ENCODE measurements around the gene PCDHB15. TPM values are rescaled to one million over a fixed set of nuclear protein-coding genes. Genes with fewer than 3 reads are reported as not detected.
A peak's percentile ranks its signal among the peaks of the same experiment; 100 is the strongest.
"Not testable (repeated sequence)": the region's sequence is repeated elsewhere in the genome, so short reads cannot be mapped to it uniquely, and the experiment has no call there.

Gene PCDHB15
- total RNA-seq, result not detected

DNA sequence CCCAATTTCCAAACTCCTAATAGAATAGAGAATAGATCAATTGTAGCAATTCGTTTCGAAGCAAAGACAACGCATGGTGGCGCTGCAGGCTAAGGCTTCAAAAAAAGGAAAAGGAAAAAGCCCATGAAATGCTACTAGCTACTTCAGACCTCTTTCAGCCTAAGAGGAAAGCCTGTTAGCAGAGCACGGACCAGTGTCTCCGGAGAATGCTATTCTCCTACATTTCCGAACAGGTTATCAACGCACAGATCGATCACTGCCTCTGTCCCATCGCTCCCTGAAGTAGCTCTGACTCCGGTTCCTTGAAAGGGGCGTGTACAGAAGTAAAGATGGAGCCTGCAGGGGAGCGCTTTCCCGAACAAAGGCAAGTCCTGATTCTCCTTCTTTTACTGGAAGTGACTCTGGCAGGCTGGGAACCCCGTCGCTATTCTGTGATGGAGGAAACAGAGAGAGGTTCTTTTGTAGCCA lies at the start of gene PCDHB15:
Gene PCDHB15, plus strand, starts transcription at position 146 of the 468 bp plus-strand sequence. Its CDS starts 184 bp downstream, at position 330.
- H3K27me3 Mint-ChIP-seq (ENCODE audit: low read depth), result peaks cover 33% of the 10 kb centered on the region
- ATAC-seq (replicated peaks in 1 of 2), result no peak
- no peaks in the 10 kb centered on the region for H3K4me1 Mint-ChIP-seq (ENCODE audit: low read depth)
- H3K9me3 Mint-ChIP-seq, result peaks cover 17 to 30% of the 10 kb centered on the region in 2 donors
- H3K36me3 Mint-ChIP-seq (ENCODE audit: insufficient read depth in 2 of 2), result peaks cover 22 to 30% of the 10 kb centered on the region in 2 donors
- peak; percentile 8 to 19 for DNase-seq
- H3K27ac Mint-ChIP-seq, result no peak within 1 kb of the TSS
- H3K4me3 Mint-ChIP-seq, result peak within 1 kb of the TSS in 1 of 2 donors; percentile 14

- Mint-ChIP-seq H3K27ac (no peak overlapping the region), H3K9me3 (peaks cover 10 to 11% of the 10 kb centered on the region in 2 donors), H3K4me1 (ENCODE audit: low read depth) (no peaks in the 10 kb centered on the region), H3K4me3 (no peak overlapping the region), H3K36me3 (ENCODE audit: insufficient read depth in 2 of 2) (peaks cover 11 to 28% of the 10 kb centered on the region in 2 donors), H3K27me3 (ENCODE audit: low read depth) (peaks cover 52% of the 10 kb centered on the region)
- ATAC-seq (replicated peaks in 1 of 2) (no peak), DNase-seq (no peak)
Observed at GRCh38 chr5:141196363-141196762, 48.8 kb upstream of the PCDHB15 start.

DNA sequence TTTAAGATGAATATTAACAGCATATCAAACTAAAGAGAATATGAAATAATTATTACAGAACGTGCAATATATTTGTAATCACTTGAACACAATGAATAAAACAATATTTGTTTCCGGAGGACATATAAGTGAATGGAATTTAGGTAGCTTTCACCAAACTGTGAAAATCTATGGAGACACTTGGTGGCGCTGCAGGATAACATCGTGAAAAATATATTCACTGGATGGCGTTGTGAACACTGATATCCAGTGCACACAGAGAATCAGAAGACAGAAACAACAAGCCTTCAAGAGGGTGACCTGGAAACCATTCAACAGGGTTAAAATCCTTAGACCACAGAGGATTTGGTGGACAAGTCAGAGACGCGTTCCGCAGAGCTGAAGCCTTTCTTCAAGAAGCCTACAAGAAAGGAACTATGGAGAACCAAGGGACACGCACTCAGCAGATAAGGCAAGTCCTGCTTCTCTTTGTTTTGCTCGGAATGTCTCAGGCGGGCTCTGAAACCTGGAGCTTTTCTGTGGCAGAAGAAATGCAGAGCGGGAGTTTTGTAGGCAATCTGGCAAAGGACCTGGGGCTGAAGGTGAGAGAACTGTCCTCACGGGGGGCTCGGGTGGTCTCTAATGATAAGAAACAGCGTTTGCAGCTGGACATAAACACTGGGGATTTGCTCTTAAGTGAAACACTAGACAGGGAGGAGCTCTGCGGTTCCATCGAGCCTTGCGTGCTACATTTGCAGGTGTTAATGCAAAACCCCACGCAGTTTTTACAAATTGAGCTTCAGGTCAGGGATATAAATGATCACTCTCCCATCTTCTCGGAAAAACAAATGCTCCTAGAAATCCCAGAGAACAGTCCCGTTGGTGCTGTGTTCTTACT lies 45.6 kb upstream of the PCDHB15 start, which contains the start of gene PCDHB11:
Gene PCDHB11, plus strand, starts transcription at position 269 of the 877 bp plus-strand sequence. Its CDS starts 148 bp downstream, at position 417.
- H3K4me1 Mint-ChIP-seq (ENCODE audit: low read depth), result no peaks in the 10 kb centered on the region
- peaks cover 31% of the 10 kb centered on the region for H3K27me3 Mint-ChIP-seq (ENCODE audit: low read depth)
- no peak for ATAC-seq (replicated peaks in 1 of 2)
- H3K27ac Mint-ChIP-seq, result no peak within 1 kb of the TSS
- peaks cover 6 to 24% of the 10 kb centered on the region in 2 donors for H3K36me3 Mint-ChIP-seq (ENCODE audit: insufficient read depth in 2 of 2)
- H3K9me3 Mint-ChIP-seq, result peaks cover 11 to 12% of the 10 kb centered on the region in 2 donors
- DNase-seq, result no peak
- no peak within 1 kb of the TSS for H3K4me3 Mint-ChIP-seq

DNA sequence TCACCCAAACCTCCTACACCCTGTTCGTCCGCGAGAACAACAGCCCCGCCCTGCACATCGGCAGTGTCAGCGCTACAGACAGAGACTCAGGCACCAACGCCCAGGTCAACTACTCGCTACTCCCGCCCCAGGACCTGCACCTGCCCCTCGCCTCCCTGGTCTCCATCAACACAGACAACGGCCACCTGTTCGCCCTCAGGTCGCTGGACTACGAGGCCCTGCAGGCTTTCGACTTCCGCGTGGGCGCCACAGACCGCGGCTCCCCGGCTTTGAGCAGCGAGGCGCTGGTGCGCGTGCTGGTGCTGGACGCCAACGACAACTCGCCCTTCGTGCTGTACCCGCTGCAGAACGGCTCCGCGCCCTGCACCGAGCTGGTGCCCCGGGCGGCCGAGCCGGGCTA lies 44.1 kb upstream of the PCDHB15 start:
- Mint-ChIP-seq H3K9me3 (peaks cover 11% of the 10 kb centered on the region in 2 donors), H3K36me3 (ENCODE audit: insufficient read depth in 2 of 2) (peaks cover 6 to 22% of the 10 kb centered on the region in 2 donors), H3K27me3 (ENCODE audit: low read depth) (peaks cover 31% of the 10 kb centered on the region)
- not testable (repeated sequence) for DNase-seq; H3K4me1 Mint-ChIP-seq (ENCODE audit: low read depth); ATAC-seq (replicated peaks in 1 of 2); H3K27ac Mint-ChIP-seq; H3K4me3 Mint-ChIP-seq

DNA sequence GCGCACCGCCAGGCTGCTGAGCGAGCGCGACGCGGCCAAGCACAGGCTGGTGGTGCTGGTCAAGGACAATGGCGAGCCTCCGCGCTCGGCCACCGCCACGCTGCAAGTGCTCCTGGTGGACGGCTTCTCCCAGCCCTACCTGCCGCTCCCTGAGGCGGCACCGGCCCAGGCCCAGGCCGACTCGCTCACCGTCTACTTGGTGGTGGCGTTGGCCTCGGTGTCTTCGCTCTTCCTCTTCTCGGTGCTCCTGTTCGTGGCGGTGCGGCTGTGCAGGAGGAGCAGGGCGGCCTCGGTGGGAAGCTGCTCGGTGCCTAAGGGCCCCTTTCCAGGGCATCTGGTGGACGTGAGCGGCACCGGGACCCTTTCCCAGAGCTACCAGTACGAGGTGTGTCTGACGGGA lies 43.5 kb upstream of the PCDHB15 start:
- Mint-ChIP-seq H3K9me3 (peaks cover 7 to 11% of the 10 kb centered on the region in 2 donors), H3K36me3 (ENCODE audit: insufficient read depth in 2 of 2) (peaks cover 5 to 20% of the 10 kb centered on the region in 2 donors), H3K27me3 (ENCODE audit: low read depth) (peaks cover 35% of the 10 kb centered on the region)
- H3K27ac Mint-ChIP-seq; DNase-seq; H3K4me1 Mint-ChIP-seq (ENCODE audit: low read depth); H3K4me3 Mint-ChIP-seq; ATAC-seq (replicated peaks in 1 of 2): not testable (repeated sequence)

GRCh38 chr5:141208478-141208877 lies 36.7 kb upstream of the PCDHB15 start, which contains the start of gene PCDHB12:
PCDHB12 (plus strand) TSS chr5:141208719; CDS start chr5:141208908, 189 bp downstream.
- DNase-seq, result no peak

DNA sequence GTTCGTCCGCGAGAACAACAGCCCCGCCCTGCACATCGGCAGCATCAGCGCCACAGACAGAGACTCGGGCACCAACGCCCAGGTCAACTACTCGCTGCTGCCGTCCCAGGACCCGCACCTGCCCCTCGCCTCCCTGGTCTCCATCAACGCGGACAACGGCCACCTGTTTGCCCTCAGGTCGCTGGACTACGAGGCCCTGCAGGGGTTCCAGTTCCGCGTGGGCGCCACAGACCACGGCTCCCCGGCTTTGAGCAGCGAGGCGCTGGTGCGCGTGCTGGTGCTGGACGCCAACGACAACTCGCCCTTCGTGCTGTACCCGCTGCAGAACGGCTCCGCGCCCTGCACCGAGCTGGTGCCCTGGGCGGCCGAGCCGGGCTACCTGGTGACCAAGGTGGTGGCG lies 34.9 kb upstream of the PCDHB15 start:
- DNase-seq; H3K4me3 Mint-ChIP-seq; H3K4me1 Mint-ChIP-seq (ENCODE audit: low read depth); H3K27ac Mint-ChIP-seq; H3K9me3 Mint-ChIP-seq; ATAC-seq (replicated peaks in 1 of 2): not testable (repeated sequence)
- Mint-ChIP-seq H3K36me3 (ENCODE audit: insufficient read depth in 2 of 2) (peaks cover 8 to 12% of the 10 kb centered on the region in 2 donors), H3K27me3 (ENCODE audit: low read depth) (peaks cover 51% of the 10 kb centered on the region)

More at GRCh38 chr5:141208478-141208877, 36.7 kb upstream of the PCDHB15 start, which contains the start of gene PCDHB12:
- H3K4me1 Mint-ChIP-seq (ENCODE audit: low read depth), result no peaks in the 10 kb centered on the region
- no peak within 1 kb of the TSS for H3K4me3 Mint-ChIP-seq
- H3K27me3 Mint-ChIP-seq (ENCODE audit: low read depth), result peaks cover 47% of the 10 kb centered on the region
- H3K9me3 Mint-ChIP-seq, result no peaks in the 10 kb centered on the region
- H3K27ac Mint-ChIP-seq, result no peak within 1 kb of the TSS
- peaks cover 2 to 6% of the 10 kb centered on the region in 2 donors for H3K36me3 Mint-ChIP-seq (ENCODE audit: insufficient read depth in 2 of 2)
- no peak for ATAC-seq (replicated peaks in 1 of 2)

DNA sequence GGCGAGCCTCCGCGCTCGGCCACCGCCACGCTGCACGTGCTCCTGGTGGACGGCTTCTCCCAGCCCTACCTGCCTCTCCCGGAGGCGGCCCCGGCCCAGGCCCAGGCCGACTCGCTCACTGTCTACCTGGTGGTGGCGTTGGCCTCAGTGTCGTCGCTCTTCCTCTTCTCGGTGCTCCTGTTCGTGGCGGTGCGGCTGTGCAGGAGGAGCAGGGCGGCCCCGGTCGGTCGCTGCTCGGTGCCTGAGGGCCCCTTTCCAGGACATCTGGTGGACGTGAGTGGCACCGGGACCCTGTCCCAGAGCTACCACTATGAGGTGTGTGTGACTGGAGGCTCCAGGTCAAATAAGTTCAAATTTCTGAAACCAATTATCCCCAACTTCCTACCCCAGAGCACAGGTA lies 34.3 kb upstream of the PCDHB15 start:
- H3K27ac Mint-ChIP-seq; ATAC-seq (replicated peaks in 1 of 2); DNase-seq; H3K9me3 Mint-ChIP-seq; H3K4me3 Mint-ChIP-seq; H3K4me1 Mint-ChIP-seq (ENCODE audit: low read depth): not testable (repeated sequence)
- H3K27me3 Mint-ChIP-seq (ENCODE audit: low read depth), result peaks cover 51% of the 10 kb centered on the region
- peaks cover 8 to 12% of the 10 kb centered on the region in 2 donors for H3K36me3 Mint-ChIP-seq (ENCODE audit: insufficient read depth in 2 of 2)

DNA sequence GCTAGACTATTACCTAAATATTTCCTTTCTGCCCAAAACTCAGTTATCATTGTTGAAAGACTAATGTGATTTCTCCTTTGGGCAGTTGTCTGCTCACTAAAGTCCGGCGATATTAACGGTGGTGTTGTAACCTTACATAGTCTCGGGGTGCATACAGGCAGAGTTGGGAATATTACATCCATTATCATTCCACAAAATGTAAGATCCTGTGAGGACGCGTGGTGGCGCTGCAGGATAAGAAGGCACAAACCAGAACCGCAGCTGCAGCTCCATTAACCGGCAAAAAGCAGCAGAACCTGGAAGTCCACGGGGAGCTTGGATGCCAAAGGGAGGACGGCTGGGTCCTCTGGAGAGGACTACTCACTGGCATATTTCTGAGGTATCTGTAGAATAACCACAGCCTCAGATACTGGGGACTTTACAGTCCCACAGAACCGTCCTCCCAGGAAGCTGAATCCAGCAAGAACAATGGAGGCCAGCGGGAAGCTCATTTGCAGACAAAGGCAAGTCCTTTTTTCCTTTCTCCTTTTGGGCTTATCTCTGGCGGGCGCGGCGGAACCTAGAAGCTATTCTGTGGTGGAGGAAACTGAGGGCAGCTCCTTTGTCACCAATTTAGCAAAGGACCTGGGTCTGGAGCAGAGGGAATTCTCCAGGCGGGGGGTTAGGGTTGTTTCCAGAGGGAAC lies 31.4 kb upstream of the PCDHB15 start, which contains the start of gene PCDHB13:
Gene PCDHB13, plus strand, starts transcription at position 264 of the 684 bp plus-strand sequence. Its CDS starts 205 bp downstream, at position 469.
- H3K4me1 Mint-ChIP-seq (ENCODE audit: low read depth); H3K4me3 Mint-ChIP-seq; ATAC-seq (replicated peaks in 1 of 2); H3K27ac Mint-ChIP-seq: not testable (repeated sequence)
- peaks cover 11 to 15% of the 10 kb centered on the region in 2 donors for H3K36me3 Mint-ChIP-seq (ENCODE audit: insufficient read depth in 2 of 2)
- peaks cover 7 to 11% of the 10 kb centered on the region in 2 donors for H3K9me3 Mint-ChIP-seq
- DNase-seq, result peak; percentile 10 to 17
- H3K27me3 Mint-ChIP-seq (ENCODE audit: low read depth), result peaks cover 42% of the 10 kb centered on the region

DNA sequence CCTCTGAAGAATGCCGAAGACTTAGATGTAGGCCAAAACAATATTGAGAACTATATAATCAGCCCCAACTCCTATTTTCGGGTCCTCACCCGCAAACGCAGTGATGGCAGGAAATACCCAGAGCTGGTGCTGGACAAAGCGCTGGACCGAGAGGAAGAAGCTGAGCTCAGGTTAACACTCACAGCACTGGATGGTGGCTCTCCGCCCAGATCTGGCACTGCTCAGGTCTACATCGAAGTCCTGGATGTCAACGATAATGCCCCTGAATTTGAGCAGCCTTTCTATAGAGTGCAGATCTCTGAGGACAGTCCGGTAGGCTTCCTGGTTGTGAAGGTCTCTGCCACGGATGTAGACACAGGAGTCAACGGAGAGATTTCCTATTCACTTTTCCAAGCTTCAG lies 30.6 kb upstream of the PCDHB15 start:
- H3K27ac Mint-ChIP-seq, H3K4me3 Mint-ChIP-seq: not testable (repeated sequence)
- H3K27me3 Mint-ChIP-seq (ENCODE audit: low read depth), result peaks cover 34% of the 10 kb centered on the region

DNA sequence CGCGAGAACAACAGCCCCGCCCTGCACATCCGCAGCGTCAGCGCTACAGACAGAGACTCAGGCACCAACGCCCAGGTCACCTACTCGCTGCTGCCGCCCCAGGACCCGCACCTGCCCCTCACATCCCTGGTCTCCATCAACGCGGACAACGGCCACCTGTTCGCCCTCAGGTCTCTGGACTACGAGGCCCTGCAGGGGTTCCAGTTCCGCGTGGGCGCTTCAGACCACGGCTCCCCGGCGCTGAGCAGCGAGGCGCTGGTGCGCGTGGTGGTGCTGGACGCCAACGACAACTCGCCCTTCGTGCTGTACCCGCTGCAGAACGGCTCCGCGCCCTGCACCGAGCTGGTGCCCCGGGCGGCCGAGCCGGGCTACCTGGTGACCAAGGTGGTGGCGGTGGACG lies 29.7 kb upstream of the PCDHB15 start:
- H3K9me3 Mint-ChIP-seq, result peaks cover 7 to 16% of the 10 kb centered on the region in 2 donors
- H3K27ac Mint-ChIP-seq; DNase-seq; H3K4me1 Mint-ChIP-seq (ENCODE audit: low read depth); H3K4me3 Mint-ChIP-seq; ATAC-seq (replicated peaks in 1 of 2): not testable (repeated sequence)
- peaks cover 13 to 14% of the 10 kb centered on the region in 2 donors for H3K36me3 Mint-ChIP-seq (ENCODE audit: insufficient read depth in 2 of 2)
- peaks cover 28% of the 10 kb centered on the region for H3K27me3 Mint-ChIP-seq (ENCODE audit: low read depth)

More for the DNA sequence above, 30.6 kb upstream of the PCDHB15 start:
- not testable (repeated sequence) for ATAC-seq (replicated peaks in 1 of 2); DNase-seq; H3K4me1 Mint-ChIP-seq (ENCODE audit: low read depth)
- peaks cover 7 to 14% of the 10 kb centered on the region in 2 donors for H3K9me3 Mint-ChIP-seq
- H3K36me3 Mint-ChIP-seq (ENCODE audit: insufficient read depth in 2 of 2), result peaks cover 12 to 15% of the 10 kb centered on the region in 2 donors

DNA sequence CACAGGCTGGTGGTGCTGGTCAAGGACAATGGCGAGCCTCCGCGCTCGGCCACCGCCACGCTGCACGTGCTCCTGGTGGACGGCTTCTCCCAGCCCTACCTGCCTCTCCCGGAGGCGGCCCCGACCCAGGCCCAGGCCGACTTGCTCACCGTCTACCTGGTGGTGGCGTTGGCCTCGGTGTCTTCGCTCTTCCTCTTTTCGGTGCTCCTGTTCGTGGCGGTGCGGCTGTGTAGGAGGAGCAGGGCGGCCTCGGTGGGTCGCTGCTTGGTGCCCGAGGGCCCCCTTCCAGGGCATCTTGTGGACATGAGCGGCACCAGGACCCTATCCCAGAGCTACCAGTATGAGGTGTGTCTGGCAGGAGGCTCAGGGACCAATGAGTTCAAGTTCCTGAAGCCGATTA lies 29.2 kb upstream of the PCDHB15 start:
- not testable (repeated sequence) for H3K4me1 Mint-ChIP-seq (ENCODE audit: low read depth); H3K27ac Mint-ChIP-seq; DNase-seq; ATAC-seq (replicated peaks in 1 of 2); H3K4me3 Mint-ChIP-seq
- peaks cover 24% of the 10 kb centered on the region for H3K27me3 Mint-ChIP-seq (ENCODE audit: low read depth)
- peaks cover 11 to 12% of the 10 kb centered on the region in 2 donors for H3K36me3 Mint-ChIP-seq (ENCODE audit: insufficient read depth in 2 of 2)
- H3K9me3 Mint-ChIP-seq, result peaks cover 7 to 16% of the 10 kb centered on the region in 2 donors

All from activated T-cell treated with anti-CD3 and anti-CD28 coated beads, Interleukin-2, amount 50 U/mL, for 72 hours (primary cell).